Measurements from ENCODE around the gene FES. TPM values are rescaled to one million over a fixed set of nuclear protein-coding genes. Genes with fewer than 3 reads are reported as not detected.

Gene FES
- total and polyA plus RNA-seq, 2 of the 13 experiments (the other 11 are each of a cell fraction or from before 2014, with no cell fraction given): 4.0 to 9.5 TPM

GRCh38 chr15:90840954-90841353, 43.4 kb upstream of the FES start:
- 7% methylated on average over 8 of the region's 8 CpGs for WGBS (ENCODE audit: low lambda C conversion rate)
- Histone ChIP-seq H2AFZ (ENCODE audit: low read length) (no peak overlapping the region), H4K20me1 (ENCODE audit: insufficient read depth, low read length) (no peaks in the 10 kb centered on the region), H3K36me3 (replicated peaks in 1 of 2; ENCODE audit: control insufficient read depth in 1 of 2, insufficient read depth in 2 of 2, low read length in 2 of 2) (no peaks in the 10 kb centered on the region), H3K9ac (ENCODE audit: insufficient read depth, low read depth, low read length) (no peak overlapping the region), H3K4me3 (replicated peaks in 1 of 3; ENCODE audit: insufficient read depth in 1 of 3, low read depth in 2 of 3, low read length in 3 of 3) (no peak overlapping the region), H3K4me1 (ENCODE audit: insufficient read depth, low read length) (peaks cover 45% of the 10 kb centered on the region), H3K27ac (ENCODE audit: extremely low read length, insufficient read depth, low read length) (no peak overlapping the region), H3K27me3 (ENCODE audit: control insufficient read depth in 1 of 2, insufficient read depth in 2 of 2, low read length in 2 of 2) (peaks cover 2 to 31% of the 10 kb centered on the region in 2 experiments; a peak in 3 of 5 replicates), H3K4me2 (ENCODE audit: low read depth, low read length) (0 out of 2 replicates have a peak overlapping the region, but pooled peaks have one; percentile 10), H3K79me2 (ENCODE audit: insufficient read depth, low read length) (no peaks in the 10 kb centered on the region), H3K9me3 (ENCODE audit: low read length) (no peaks in the 10 kb centered on the region)
- DNase-seq (ENCODE audit: low spot score) (peak; percentile 41), ATAC-seq (no peak), FAIRE-seq (peak; percentile 46)
- BruUV-seq (replicated peaks): no TSS peak
- no peak for TF ChIP-seq IKZF4 (CRISPR knock-in tag; IDR thresholded peaks at IDR 0.05; ENCODE audit: borderline replicate concordance, low read depth, not compliant biosample characterization)
- TF ChIP-seq, protein P1, sequence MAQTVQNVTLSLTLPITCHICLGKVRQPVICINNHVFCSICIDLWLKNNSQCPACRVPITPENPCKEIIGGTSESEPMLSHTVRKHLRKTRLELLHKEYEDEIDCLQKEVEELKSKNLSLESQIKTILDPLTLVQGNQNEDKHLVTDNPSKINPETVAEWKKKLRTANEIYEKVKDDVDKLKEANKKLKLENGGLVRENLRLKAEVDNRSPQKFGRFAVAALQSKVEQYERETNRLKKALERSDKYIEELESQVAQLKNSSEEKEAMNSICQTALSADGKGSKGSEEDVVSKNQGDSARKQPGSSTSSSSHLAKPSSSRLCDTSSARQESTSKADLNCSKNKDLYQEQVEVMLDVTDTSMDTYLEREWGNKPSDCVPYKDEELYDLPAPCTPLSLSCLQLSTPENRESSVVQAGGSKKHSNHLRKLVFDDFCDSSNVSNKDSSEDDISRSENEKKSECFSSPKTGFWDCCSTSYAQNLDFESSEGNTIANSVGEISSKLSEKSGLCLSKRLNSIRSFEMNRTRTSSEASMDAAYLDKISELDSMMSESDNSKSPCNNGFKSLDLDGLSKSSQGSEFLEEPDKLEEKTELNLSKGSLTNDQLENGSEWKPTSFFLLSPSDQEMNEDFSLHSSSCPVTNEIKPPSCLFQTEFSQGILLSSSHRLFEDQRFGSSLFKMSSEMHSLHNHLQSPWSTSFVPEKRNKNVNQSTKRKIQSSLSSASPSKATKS (CRISPR knock-in tag; IDR thresholded peaks at IDR 0.05): no peak
- TF ChIP-seq GZF1 (CRISPR knock-in tag; IDR thresholded peaks at IDR 0.05): no peak
- TF ChIP-seq, protein P2, sequence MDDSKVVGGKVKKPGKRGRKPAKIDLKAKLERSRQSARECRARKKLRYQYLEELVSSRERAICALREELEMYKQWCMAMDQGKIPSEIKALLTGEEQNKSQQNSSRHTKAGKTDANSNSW (CRISPR knock-in tag; IDR thresholded peaks at IDR 0.05; ENCODE audit: borderline replicate concordance): no peak
- TF ChIP-seq MAF1 (CRISPR knock-in tag; IDR thresholded peaks at IDR 0.05; ENCODE audit: borderline replicate concordance): no peak
- no peak for TF ChIP-seq TMF1 (CRISPR knock-in tag; IDR thresholded peaks at IDR 0.05; ENCODE audit: low read depth)
- ChIA-PET POLR2A (no interaction called here), CTCF (ENCODE audit: low intra/inter-chr PET ratio, low total read pairs) (no interaction called here)
- intact Hi-C loops (cut with micrococcal nuclease; ENCODE audit: unreplicated experiment) (no loop called here), in situ Hi-C loops (cut with HindIII; ENCODE audit: extremely low pct_ligation_motif_present, low pct_unique_long_range_greater_than_20kb) (no loop called here)

Data from HepG2 (cell line).